HUES48 (cell line): Measurements from ENCODE around the gene ADAT2.
"Not testable (repeated sequence)": the region's sequence is repeated elsewhere in the genome, so short reads cannot be mapped to it uniquely, and the experiment has no call there.

Source experiments
- H3K27ac ChIP-seq: one replicate; pipeline ENCODE4 v1.7.0; 2013; ENCODE audit warnings: low read depth, low read length, inconsistent platforms
- H3K27me3 ChIP-seq: 2 replicates; pipeline ENCODE4 v1.6.1; 2013; ENCODE audit warnings: mild to moderate bottlenecking, low read length; ENCODE audit not compliant: control insufficient read depth, insufficient read depth
- H3K36me3 ChIP-seq: 2 replicates; pipeline ENCODE4 v1.6.1; 2013; ENCODE audit warnings: low read length; ENCODE audit not compliant: control insufficient read depth, insufficient read depth
- H3K4me1 ChIP-seq: 2 replicates; pipeline ENCODE4 v1.6.1; 2013; ENCODE audit warnings: mild to moderate bottlenecking, low read length; ENCODE audit not compliant: control insufficient read depth, insufficient read depth
- H3K4me3 ChIP-seq: 2 replicates; pipeline ENCODE4 v1.5.1; 2013; ENCODE audit warnings: mild to moderate bottlenecking, low read depth, low read length
- H3K9ac ChIP-seq: 2 replicates; pipeline ENCODE4 v1.6.1; 2013; ENCODE audit warnings: mild to moderate bottlenecking, low read depth, low read length, moderate library complexity
- H3K9me3 ChIP-seq: 2 replicates; pipeline ENCODE4 v1.6.1; 2013; ENCODE audit warnings: low read length; ENCODE audit not compliant: control insufficient read depth, insufficient read depth

ADAT2 gene

DNA sequence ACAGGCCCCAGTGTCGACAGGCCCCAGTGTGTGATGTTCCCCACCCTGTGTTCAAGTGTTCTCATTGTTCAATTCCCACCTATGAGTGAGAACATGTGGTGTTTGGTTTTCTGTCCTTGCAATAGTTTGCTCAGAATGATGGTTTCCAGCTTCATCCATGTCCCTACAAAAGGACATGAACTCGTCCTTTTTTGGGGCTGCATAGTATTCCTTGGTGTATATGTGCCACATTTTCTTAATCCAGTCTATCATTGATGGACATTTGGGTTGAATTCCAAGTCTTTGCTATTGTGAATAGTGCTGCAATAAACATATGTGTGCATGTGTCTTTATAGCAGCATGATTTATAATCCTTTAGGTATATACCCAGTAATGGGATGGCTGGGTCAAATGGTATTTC, 18.3 kb upstream of the ADAT2 start:
- not testable (repeated sequence) for H3K9ac ChIP-seq, H3K27ac ChIP-seq, H3K4me3 ChIP-seq, H3K9me3 ChIP-seq, H3K27me3 ChIP-seq, H3K36me3 ChIP-seq, H3K4me1 ChIP-seq

DNA sequence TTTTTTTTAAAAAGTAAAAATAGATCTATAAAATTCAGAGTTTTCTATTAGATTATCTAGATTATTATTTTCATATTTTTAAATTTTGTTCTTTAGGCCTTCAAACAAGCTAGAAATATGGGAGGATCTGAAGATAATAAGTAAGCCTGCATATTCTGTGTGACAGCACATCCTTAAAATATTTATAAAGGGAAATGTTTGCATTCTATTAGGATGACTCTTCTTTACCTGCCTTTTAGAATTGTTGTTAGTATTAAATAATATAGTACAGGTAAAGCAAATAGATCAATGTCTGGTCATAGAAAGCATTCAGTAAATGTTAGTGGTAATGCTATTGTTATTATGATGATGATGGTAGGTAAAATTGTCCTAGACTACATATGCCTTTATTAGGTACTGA, 17.5 kb upstream of the ADAT2 start:
- H3K9ac ChIP-seq = no peak overlapping the region
- no peaks in the 10 kb centered on the region for H3K27me3 ChIP-seq
- no peak overlapping the region for H3K27ac ChIP-seq
- 0 out of 2 replicates have a peak, but pooled peaks cover 4% of the 10 kb centered on the region for H3K36me3 ChIP-seq
- no peak overlapping the region for H3K4me3 ChIP-seq
- H3K9me3 ChIP-seq = no peaks in the 10 kb centered on the region
- H3K4me1 ChIP-seq = no peaks in the 10 kb centered on the region

DNA sequence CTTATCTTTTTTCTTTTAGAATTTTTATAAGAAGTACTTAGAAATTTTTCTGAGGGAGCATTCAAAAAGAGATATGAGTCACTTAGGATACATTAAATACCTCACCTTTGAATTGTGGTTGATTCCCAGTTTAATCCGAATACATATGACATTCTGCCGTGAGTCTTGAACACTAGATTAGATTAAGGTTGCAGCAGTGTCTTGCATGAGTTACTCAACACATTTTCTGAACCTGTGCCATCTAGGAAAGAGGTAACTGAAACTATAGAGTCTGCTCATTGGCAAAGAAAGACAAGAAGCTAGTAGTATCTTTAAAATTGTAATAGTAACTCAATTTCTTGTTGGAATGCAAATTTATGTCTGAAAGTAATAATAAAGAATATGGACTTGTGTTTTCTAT, 15.1 kb upstream of the ADAT2 start:
- Histone ChIP-seq H3K27ac (no peak overlapping the region), H3K4me1 (no peaks in the 10 kb centered on the region), H3K4me3 (no peak overlapping the region), H3K27me3 (no peaks in the 10 kb centered on the region), H3K9me3 (no peaks in the 10 kb centered on the region), H3K36me3 (0 out of 2 replicates have a peak, but pooled peaks cover 10% of the 10 kb centered on the region), H3K9ac (no peak overlapping the region)

DNA sequence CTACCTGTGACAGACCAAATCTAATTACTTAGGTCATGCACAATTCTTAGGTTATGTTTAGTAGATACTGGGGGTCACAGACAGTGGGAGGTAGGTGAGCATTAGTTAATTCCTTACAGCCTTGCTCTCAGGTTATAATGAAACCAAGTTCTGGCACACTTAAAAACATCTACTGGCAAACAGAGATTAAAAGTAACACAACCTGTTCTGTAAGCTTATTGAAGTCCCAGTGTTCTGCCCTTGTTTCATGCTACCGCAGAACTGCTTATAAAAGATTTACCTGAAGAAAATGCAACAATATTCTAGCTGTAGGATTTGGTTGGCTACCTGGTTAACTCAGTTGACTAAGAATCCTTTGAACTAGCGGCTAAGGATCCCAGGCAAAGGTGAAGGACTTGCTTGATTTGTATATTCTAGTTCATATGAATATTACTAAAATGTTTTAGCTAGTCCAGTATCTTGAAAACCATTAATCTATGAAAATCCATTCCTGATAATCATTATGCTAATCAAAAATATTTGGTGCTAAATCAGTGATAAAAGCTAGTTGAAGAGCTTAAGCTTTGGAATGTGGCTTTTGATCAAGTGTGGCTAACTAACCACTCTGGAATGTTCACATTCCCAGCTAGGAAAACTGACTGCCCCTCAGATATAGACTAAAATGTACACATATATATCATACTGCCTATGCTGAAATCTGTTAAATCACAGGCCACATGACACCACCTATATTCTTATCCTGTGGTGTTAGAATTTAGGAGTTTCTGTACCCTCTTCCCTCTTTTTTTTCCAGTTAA, 7.3 kb upstream of the ADAT2 start:
- Histone ChIP-seq H3K4me1 (peaks cover 7% of the 10 kb centered on the region; the same call in 1 of the 2 replicates), H3K27me3 (no peaks in the 10 kb centered on the region), H3K9ac (no peak overlapping the region), H3K36me3 (0 out of 2 replicates have a peak, but pooled peaks cover 7% of the 10 kb centered on the region), H3K27ac (no peak overlapping the region), H3K9me3 (no peaks in the 10 kb centered on the region), H3K4me3 (no peak overlapping the region)

DNA sequence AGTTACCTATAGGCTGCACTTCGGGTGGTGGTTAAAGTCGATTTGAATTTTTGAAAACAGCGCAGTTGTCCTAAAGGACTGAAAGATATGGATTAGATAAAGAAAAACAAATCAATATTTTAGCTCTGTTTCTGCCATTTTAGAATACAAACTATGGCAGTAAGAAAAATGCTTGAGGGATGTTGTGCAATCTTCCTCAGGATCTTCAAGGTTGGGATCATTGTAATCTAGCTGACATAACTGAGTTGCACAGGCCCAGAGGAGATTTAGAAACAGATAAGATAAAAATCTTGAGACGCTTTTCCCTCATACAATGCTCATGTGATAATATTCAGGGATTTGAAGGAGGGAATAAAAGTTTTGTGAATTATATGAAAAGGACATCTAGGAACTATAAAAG, 1.0 kb upstream of the ADAT2 start:
- peak overlapping the region; percentile 96 for H3K4me3 ChIP-seq
- no peak overlapping the region for H3K27ac ChIP-seq

DNA sequence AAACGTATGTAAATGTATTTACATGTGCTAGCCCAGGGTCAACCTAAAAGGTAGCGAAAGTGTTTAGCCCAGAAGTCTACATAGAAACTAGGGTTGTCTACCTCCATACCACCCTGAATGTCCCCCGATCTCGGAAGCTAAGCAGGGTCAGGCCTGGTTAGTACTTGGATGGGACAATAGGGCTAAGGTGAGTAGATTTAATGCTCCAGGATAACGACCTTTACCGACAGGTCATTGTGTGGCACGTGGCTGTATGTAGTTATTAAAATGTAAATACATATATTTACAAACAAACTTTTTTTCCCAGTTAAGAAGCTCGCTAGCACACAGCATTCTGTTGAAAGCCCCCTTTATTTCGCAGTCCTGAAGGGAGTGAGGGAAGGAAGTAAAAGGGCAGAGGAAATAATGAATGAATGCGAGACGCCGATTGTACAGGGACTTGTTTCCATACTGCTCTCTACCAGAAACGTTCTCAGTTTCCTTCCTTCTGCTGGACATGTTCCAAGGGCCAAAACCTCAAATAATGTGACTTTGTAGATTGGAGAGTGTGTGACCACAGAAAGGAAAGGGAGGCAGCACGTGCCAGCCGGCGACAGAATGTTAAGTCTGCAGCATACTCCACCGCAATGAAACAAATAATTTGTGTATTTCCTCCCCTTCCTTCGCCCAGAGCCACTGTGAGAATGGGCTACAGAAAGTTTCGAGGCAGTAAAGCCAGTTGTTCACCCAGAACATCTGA, 612 bp downstream of the ADAT2 start:
- Histone ChIP-seq H3K27me3 (no peaks in the 10 kb centered on the region), H3K4me3 (peak overlapping the region; percentile 96), H3K27ac (peak overlapping the region; percentile 62), H3K4me1 (peaks cover 8% of the 10 kb centered on the region; the same call in 1 of the 2 replicates), H3K9ac (peak overlapping the region; percentile 92), H3K9me3 (no peaks in the 10 kb centered on the region), H3K36me3 (0 out of 2 replicates have a peak, but pooled peaks cover 3% of the 10 kb centered on the region)

More for the DNA sequence above, 1.0 kb upstream of the ADAT2 start:
- Histone ChIP-seq H3K9me3 (no peaks in the 10 kb centered on the region), H3K27me3 (no peaks in the 10 kb centered on the region), H3K4me1 (peaks cover 8% of the 10 kb centered on the region; the same call in 1 of the 2 replicates), H3K36me3 (0 out of 2 replicates have a peak, but pooled peaks cover 3% of the 10 kb centered on the region), H3K9ac (no peak overlapping the region)

DNA sequence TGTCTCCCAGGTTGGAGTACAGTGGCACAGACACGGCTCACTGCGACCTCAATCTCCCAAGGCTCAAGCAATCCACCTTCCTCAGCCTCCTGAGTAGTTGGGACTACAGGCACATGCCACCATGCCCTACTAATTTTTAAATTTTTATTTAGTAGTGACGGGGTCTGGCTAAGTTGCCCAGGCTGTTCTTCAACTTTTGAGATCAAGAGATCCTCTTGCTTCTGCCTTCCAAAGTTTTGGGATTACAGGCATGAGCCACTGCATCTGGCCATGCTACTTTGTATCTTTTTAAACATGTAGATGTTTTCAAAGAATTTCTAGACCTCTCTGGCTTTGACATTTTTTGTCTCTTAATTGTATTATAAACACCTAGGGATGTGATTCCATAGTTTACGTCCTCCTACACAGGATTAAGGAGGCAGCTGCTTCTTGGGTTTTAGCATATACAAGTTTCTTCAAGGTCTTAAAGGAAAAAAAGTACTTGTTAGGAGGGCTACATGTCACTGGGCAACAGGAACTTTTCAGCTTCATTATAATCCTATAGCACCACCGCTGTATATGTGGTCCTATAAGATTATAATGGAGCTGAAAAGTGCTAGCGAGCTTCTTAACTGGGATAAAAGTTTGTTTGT, 1.3 kb downstream of the ADAT2 start:
- Histone ChIP-seq H3K27ac (no peak overlapping the region), H3K27me3 (no peaks in the 10 kb centered on the region), H3K36me3 (0 out of 2 replicates have a peak, but pooled peaks cover 2% of the 10 kb centered on the region), H3K4me3 (peak overlapping the region; percentile 96), H3K4me1 (peaks cover 13% of the 10 kb centered on the region), H3K9ac (peak overlapping the region; percentile 92; the same call in 1 of the 2 replicates), H3K9me3 (no peaks in the 10 kb centered on the region)

DNA sequence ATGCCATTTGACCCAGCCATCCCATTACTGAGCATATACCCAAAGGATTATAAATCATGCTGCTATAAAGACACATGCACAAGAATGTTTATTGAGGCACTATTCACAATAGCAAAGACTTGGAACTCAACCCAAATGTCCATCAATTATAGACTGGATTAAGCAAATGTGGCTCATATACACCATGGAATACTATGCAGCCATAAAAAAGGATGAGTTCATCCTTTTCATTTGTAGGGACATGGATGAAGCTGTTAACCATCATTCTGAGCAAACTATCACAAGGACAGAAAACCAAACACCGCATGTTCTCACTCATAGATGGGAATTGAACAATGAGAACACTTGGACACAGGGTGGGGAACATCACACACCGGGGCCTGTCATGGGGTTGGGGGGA, 2.6 kb downstream of the ADAT2 start:
- H3K4me1 ChIP-seq = peaks cover 18% of the 10 kb centered on the region
- not testable (repeated sequence) for H3K9me3 ChIP-seq, H3K36me3 ChIP-seq, H3K9ac ChIP-seq, H3K4me3 ChIP-seq, H3K27ac ChIP-seq, H3K27me3 ChIP-seq

DNA sequence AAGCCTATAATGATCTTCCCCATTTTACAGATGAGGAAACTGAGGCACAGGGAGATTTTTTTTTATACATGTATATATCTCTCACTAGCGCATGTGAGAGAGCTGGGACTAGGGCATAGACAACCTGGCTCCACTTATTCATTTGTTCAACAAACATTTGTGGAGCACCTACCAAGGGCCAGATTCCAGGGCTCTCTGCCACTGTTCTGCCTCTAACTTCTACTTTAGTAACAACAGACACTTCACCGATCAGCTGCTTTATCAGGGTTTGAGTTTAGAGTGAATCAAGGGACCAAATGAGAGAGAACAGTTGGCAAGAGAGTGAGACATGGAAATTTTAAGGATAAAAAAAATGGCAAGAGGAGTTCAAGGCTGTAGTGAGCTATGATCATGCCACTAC, 7.4 kb downstream of the ADAT2 start:
- Histone ChIP-seq H3K4me1 (peaks cover 9% of the 10 kb centered on the region), H3K4me3 (no peak overlapping the region), H3K36me3 (peaks cover 11% of the 10 kb centered on the region), H3K9me3 (no peaks in the 10 kb centered on the region), H3K27ac (no peak overlapping the region), H3K9ac (no peak overlapping the region), H3K27me3 (no peaks in the 10 kb centered on the region)

DNA sequence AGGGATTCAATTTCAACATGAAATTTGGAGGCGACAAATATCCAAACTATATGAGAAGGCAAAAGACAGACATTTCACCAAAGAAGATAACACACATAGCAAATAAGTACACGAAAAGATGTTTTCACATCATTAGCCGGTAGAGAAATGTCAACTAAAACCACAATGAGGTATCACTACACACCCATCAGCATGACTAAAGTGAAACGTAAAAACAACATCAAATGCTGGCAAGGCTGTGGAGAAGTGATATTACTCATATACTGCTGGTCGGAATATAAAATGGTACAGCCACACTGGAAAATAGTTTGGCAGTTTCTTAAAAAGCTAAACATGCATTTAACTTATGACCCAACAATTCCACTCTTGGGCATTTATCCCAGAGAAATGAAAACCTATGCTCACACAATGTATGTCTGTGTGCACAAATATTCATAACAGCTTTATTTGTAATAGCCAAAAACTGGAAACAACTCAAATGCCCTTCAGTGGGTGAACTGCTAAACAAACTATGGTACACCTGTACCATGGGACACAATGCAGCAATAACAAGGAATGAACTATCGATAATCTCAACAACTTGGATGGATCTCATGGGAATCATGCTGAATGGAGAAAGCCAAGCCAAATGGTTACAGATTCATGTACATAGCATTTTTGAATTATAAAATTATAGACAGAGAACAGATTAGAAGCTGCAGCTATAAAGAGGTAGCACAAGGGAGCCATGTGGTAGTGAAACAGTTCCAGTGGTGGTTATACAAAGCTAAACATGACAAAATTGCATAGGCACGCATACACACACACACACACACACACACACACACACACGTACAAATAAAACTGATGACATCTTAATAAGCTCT, 8.6 kb downstream of the ADAT2 start:
- H3K27ac ChIP-seq = no peak overlapping the region
- H3K36me3 ChIP-seq = peaks cover 23% of the 10 kb centered on the region
- no peak overlapping the region for H3K9ac ChIP-seq
- H3K4me3 ChIP-seq = no peak overlapping the region
- H3K9me3 ChIP-seq = no peaks in the 10 kb centered on the region
- H3K27me3 ChIP-seq = no peaks in the 10 kb centered on the region
- H3K4me1 ChIP-seq = peaks cover 9% of the 10 kb centered on the region
